Upper lobe of right lung (tissue), 1 donor: ENCODE results near the gene PTPRC. TPM values are rescaled to one million over a fixed set of nuclear protein-coding genes. Genes with fewer than 3 reads are reported as not detected.

Experiments
- ATAC-seq: fragments of 200-7000 bp; cut with Tn5 transposase; one replicate; pipeline ENCODE4 v1.9.1; 2020; ENCODE audit warnings: mild to moderate bottlenecking, moderate library complexity
- DNase-seq: peaks from one replicate; pipeline ENCODE4 v3.0.0-alpha.2; 2020
- H3K27ac ChIP-seq: fragments of 200-600 bp; one replicate; pipeline ENCODE4 v1.8.0; 2022
- H3K27me3 ChIP-seq: fragments of 200-600 bp; one replicate; pipeline ENCODE4 v1.8.0; 2022; ENCODE audit warnings: mild to moderate bottlenecking
- H3K36me3 ChIP-seq: fragments of 200-600 bp; one replicate; pipeline ENCODE4 v1.8.0; 2022
- H3K4me1 ChIP-seq: fragments of 200-600 bp; one replicate; pipeline ENCODE4 v1.8.0; 2022
- H3K4me3 ChIP-seq: fragments of 200-600 bp; one replicate; pipeline ENCODE4 v1.8.0; 2022; ENCODE audit warnings: mild to moderate bottlenecking
- H3K9me3 ChIP-seq: fragments of 200-600 bp; one replicate; pipeline ENCODE4 v1.8.0; 2022
- intact Hi-C: fragments of 100-400 bp; cut with DNase I; formaldehyde crosslinking; loops from one replicate; pipeline ENCODE4 v1.11.0; 2022
- long read RNA-seq: library from polyadenylated mRNA; unstranded; transcript quantifications from one replicate; pipeline ENCODE4 v2.0.0, GENCODE V29; 2021
- total RNA-seq: library from RNA; stranded (reverse); fragmentation: NEBNext Ultra II Directional; extraction: Animal tissue kit (Norgen Biotek cat#: 25700); gene quantifications from one replicate; pipeline ENCODE4 v1.2.1, GENCODE V29; 2021
- TF ChIP-seq, protein P1 (sequence below): fragments of 200-600 bp; IDR thresholded peaks from one replicate; pipeline ENCODE4 v1.8.0; 2022; ENCODE audit warnings: antibody characterized with exemption
- donor health status: DM: no; HTN: yes; CAD: no; lungs with severe emphysema.

Gene PTPRC, protein sequence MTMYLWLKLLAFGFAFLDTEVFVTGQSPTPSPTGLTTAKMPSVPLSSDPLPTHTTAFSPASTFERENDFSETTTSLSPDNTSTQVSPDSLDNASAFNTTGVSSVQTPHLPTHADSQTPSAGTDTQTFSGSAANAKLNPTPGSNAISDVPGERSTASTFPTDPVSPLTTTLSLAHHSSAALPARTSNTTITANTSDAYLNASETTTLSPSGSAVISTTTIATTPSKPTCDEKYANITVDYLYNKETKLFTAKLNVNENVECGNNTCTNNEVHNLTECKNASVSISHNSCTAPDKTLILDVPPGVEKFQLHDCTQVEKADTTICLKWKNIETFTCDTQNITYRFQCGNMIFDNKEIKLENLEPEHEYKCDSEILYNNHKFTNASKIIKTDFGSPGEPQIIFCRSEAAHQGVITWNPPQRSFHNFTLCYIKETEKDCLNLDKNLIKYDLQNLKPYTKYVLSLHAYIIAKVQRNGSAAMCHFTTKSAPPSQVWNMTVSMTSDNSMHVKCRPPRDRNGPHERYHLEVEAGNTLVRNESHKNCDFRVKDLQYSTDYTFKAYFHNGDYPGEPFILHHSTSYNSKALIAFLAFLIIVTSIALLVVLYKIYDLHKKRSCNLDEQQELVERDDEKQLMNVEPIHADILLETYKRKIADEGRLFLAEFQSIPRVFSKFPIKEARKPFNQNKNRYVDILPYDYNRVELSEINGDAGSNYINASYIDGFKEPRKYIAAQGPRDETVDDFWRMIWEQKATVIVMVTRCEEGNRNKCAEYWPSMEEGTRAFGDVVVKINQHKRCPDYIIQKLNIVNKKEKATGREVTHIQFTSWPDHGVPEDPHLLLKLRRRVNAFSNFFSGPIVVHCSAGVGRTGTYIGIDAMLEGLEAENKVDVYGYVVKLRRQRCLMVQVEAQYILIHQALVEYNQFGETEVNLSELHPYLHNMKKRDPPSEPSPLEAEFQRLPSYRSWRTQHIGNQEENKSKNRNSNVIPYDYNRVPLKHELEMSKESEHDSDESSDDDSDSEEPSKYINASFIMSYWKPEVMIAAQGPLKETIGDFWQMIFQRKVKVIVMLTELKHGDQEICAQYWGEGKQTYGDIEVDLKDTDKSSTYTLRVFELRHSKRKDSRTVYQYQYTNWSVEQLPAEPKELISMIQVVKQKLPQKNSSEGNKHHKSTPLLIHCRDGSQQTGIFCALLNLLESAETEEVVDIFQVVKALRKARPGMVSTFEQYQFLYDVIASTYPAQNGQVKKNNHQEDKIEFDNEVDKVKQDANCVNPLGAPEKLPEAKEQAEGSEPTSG (N-terminal part only)
- total RNA-seq = 127 TPM
- long read RNA-seq, full-length matches to known transcripts = 46 of 121 reads
- long read RNA-seq, partial matches to known transcripts = 23 of 121 reads
- long read RNA-seq, other reads (novel, unspliced or antisense) = 52 of 121 reads

DNA sequence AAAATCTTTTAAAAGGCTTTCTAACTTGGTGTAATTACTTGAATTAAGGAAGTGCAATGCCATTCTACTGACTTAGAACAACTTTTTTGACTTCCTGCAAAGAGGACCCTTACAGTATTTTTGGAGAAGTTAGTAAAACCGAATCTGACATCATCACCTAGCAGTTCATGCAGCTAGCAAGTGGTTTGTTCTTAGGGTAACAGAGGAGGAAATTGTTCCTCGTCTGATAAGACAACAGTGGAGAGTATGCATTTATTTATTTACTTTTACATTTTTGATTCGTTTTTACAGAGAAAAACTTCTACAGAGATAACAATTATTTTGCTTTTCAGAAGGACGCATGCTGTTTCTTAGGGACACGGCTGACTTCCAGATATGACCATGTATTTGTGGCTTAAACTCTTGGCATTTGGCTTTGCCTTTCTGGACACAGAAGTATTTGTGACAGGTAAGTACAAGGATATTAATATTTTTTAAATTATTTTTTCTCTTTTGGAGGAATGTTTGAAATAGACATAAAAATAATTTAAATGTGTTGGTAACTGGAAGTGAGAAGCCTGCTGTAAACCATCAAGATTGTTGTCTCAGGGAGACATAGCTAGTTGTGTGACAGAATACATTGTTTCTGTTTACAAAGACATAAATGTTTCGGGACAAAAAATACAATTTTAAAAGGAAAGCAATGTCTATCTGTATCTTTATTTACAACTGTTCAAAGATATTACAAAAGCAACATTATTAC lies at the start of gene PTPRC:
PTPRC (plus strand) TSS at position 147 of the 742 bp plus-strand sequence; CDS start at position 376, 229 bp downstream.
- intact Hi-C loops = no loop called here
- Histone ChIP-seq H3K4me1 (no peaks in the 10 kb centered on the region), H3K4me3 (peak within 1 kb of the TSS; percentile 47), H3K27ac (peak within 1 kb of the TSS; percentile 88), H3K36me3 (no peaks in the 10 kb centered on the region), H3K9me3 (no peaks in the 10 kb centered on the region), H3K27me3 (no peaks in the 10 kb centered on the region)
- ATAC-seq (peak; percentile 89), DNase-seq (no peak)
- TF ChIP-seq, protein P1, sequence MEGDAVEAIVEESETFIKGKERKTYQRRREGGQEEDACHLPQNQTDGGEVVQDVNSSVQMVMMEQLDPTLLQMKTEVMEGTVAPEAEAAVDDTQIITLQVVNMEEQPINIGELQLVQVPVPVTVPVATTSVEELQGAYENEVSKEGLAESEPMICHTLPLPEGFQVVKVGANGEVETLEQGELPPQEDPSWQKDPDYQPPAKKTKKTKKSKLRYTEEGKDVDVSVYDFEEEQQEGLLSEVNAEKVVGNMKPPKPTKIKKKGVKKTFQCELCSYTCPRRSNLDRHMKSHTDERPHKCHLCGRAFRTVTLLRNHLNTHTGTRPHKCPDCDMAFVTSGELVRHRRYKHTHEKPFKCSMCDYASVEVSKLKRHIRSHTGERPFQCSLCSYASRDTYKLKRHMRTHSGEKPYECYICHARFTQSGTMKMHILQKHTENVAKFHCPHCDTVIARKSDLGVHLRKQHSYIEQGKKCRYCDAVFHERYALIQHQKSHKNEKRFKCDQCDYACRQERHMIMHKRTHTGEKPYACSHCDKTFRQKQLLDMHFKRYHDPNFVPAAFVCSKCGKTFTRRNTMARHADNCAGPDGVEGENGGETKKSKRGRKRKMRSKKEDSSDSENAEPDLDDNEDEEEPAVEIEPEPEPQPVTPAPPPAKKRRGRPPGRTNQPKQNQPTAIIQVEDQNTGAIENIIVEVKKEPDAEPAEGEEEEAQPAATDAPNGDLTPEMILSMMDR = no peak

DNA sequence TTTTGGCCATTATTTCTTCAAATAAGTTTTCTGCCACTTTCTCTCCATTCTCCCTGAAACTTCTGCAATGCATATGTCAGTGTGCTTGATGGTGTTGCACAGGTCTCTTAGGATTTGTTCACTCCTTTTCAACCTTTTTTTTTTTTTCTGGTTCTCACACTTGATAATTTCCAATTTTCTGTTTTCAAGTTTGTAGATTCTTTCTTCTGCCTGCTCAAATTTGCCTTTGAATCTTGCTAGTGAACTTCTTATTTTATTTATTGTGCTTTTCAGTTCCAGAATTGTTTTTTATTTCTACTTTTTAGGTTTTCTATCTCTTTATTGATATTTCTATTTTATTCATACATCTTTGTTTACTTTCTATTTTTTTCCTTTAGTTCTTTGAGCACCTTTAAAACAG lies 48.4 kb upstream of the PTPRC start:
- Histone ChIP-seq H3K4me1 (no peaks in the 10 kb centered on the region), H3K36me3 (no peaks in the 10 kb centered on the region), H3K9me3 (peaks cover 11% of the 10 kb centered on the region), H3K27ac (no peak overlapping the region), H3K4me3 (no peak overlapping the region), H3K27me3 (no peaks in the 10 kb centered on the region)
- intact Hi-C loops = no loop called here
- ATAC-seq (no peak), DNase-seq (no peak)
- TF ChIP-seq, protein P1 = no peak

DNA sequence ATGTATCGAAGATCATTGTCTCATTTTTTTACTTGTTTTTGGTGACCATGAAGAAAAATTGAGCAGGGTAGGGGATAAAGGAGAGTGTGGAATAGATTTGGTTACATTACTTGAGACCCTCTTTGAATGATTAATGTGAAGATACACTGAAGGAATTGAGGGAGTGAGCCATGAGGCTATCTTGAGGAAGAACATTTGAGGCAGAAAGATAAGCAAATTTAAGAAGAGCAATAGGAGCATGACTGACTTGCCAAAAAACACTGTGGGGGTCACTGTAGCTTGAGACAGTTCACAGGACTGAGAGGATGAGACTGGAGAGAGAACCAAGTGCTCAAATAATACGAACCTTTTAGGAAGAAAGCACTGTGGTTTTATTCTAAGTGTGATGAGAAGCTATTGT lies 43.1 kb upstream of the PTPRC start:
- intact Hi-C loops = no loop called here
- TF ChIP-seq, protein P1 = no peak
- no peak for DNase-seq

DNA sequence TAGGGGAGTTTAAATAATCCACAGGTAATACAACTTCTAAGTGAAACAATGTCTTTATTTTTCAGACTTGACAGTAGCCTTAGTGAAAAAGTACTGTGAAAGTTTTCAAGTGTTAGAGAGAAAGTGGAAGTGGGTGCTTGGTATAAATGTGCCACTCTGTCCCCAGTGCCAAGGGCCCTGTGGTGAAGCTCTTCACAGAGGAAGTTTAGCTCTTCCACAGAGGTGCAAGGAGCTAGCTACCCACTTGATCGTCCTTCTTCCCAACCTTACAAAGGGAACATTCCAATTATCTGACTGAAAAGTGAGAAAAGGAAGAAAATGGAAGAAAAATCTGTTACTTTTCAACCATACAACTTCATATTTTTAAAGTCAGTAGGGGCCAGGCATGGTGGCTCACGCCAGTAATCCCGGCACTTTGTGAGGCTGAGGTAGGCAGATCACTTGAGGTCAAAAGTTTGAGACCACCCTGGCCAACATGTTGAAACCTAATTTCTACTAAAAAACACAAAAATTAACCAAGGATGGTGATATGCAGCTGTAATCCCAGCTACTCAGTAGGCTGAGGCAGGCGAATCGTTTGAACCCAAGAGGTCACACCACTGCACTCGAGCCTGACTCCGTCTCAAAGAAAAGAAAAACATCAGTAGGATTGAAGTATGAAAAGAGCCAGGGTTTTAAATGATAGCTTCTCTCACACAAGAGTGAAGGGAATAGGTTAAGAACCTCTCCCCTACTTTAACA lies 41.0 kb upstream of the PTPRC start:
- Histone ChIP-seq H3K27me3 (no peaks in the 10 kb centered on the region), H3K36me3 (no peaks in the 10 kb centered on the region), H3K4me1 (no peaks in the 10 kb centered on the region), H3K9me3 (no peaks in the 10 kb centered on the region), H3K27ac (no peak overlapping the region), H3K4me3 (no peak overlapping the region)
- intact Hi-C loops = no loop called here
- ATAC-seq (peak; percentile 46), DNase-seq (no peak)
- TF ChIP-seq, protein P1 = no peak

More for the DNA sequence above, 43.1 kb upstream of the PTPRC start:
- no peaks in the 10 kb centered on the region for H3K27me3 ChIP-seq
- H3K4me3 ChIP-seq = no peak overlapping the region
- H3K9me3 ChIP-seq = no peaks in the 10 kb centered on the region
- H3K27ac ChIP-seq = no peak overlapping the region
- H3K36me3 ChIP-seq = no peaks in the 10 kb centered on the region
- no peaks in the 10 kb centered on the region for H3K4me1 ChIP-seq
- ATAC-seq = no peak
